ENCODE data around the gene EGFR.

EGFR gene

GRCh38 chr7:55036950-55037736 lies 18.3 kb downstream of the EGFR start:
- no peak for DNase-seq (ENCODE audit: low read depth in 3 of 3)

GRCh38 chr7:55043691-55044370 lies 25.0 kb downstream of the EGFR start:
- no peak for DNase-seq (ENCODE audit: low read depth in 3 of 3)

GRCh38 chr7:55044371-55044717 lies 25.5 kb downstream of the EGFR start:
- no peak for DNase-seq (ENCODE audit: low read depth in 3 of 3)

GRCh38 chr7:55044791-55045190 lies 26.0 kb downstream of the EGFR start:
- DNase-seq (ENCODE audit: low read depth in 3 of 3), result no peak

GRCh38 chr7:55046582-55047342 lies 27.9 kb downstream of the EGFR start:
- no peak for DNase-seq (ENCODE audit: low read depth in 3 of 3)

GRCh38 chr7:55048221-55048859 lies 29.5 kb downstream of the EGFR start:
- no peak for DNase-seq (ENCODE audit: low read depth in 3 of 3)

GRCh38 chr7:55050281-55050680 lies 31.5 kb downstream of the EGFR start:
- no peak for DNase-seq (ENCODE audit: low read depth in 3 of 3)

- DNase-seq (ENCODE audit: low read depth in 3 of 3), result no peak
These were observed 33.3 kb downstream of the EGFR start for GRCh38 chr7:55052081-55052480.

- no peak for DNase-seq (ENCODE audit: low read depth in 3 of 3)
These were observed 34.1 kb downstream of the EGFR start for GRCh38 chr7:55052741-55053427.

GRCh38 chr7:55053651-55054571 lies 35.1 kb downstream of the EGFR start:
- DNase-seq (ENCODE audit: low read depth in 3 of 3), result no peak

- no peak for DNase-seq (ENCODE audit: low read depth in 3 of 3)
These were observed 35.9 kb downstream of the EGFR start for GRCh38 chr7:55054758-55055157.

GRCh38 chr7:55055479-55055878 lies 36.7 kb downstream of the EGFR start:
- DNase-seq (ENCODE audit: low read depth in 3 of 3), result no peak

- DNase-seq (ENCODE audit: low read depth in 3 of 3), result no peak
These were observed 37.3 kb downstream of the EGFR start for GRCh38 chr7:55056068-55056467.

GRCh38 chr7:55056577-55057480 lies 38.0 kb downstream of the EGFR start:
- DNase-seq (ENCODE audit: low read depth in 3 of 3), result no peak

- DNase-seq (ENCODE audit: low read depth in 3 of 3), result no peak
These were observed 39.5 kb downstream of the EGFR start for GRCh38 chr7:55058314-55058713.

GRCh38 chr7:55059021-55059420 lies 40.2 kb downstream of the EGFR start:
- DNase-seq (ENCODE audit: low read depth in 3 of 3), result no peak

GRCh38 chr7:55060085-55060484 lies 41.3 kb downstream of the EGFR start:
- DNase-seq (ENCODE audit: low read depth in 3 of 3), result no peak

- no peak for DNase-seq (ENCODE audit: low read depth in 3 of 3)
These were observed 41.8 kb downstream of the EGFR start for GRCh38 chr7:55060636-55061022.

- no peak for DNase-seq (ENCODE audit: low read depth in 3 of 3)
These were observed 43.1 kb downstream of the EGFR start for GRCh38 chr7:55061726-55062499.

Measured in stimulated activated CD4-positive, alpha-beta T cell treated with anti-CD3 and anti-CD28 coated beads, TNF-alpha, amount 100 ng/mL, for 24 hours (primary cell).